Ascending aorta (tissue), 2 donors: ENCODE results near the gene ARPC5. TPM values are rescaled to one million over a fixed set of nuclear protein-coding genes. Genes with fewer than 3 reads are reported as not detected.

Experiments used
- DNase-seq, 2 donors: peaks; one replicate each; pipeline ENCODE4 v3.0.0-alpha.2; 2019; ENCODE audit warnings: low spot score in 2 of 2
- H3K27ac ChIP-seq, 2 donors: fragments of 200-600 bp; sonication (generic); one replicate each; pipeline ENCODE4 v1.5.1; 2016 to 2017; ENCODE audit warnings: mild to moderate bottlenecking in 1 of 2
- H3K27me3 ChIP-seq: fragments of 200-600 bp; sonication (generic); one replicate; pipeline ENCODE4 v1.5.1; 2017
- H3K36me3 ChIP-seq, 2 donors: fragments of 200-600 bp; sonication (generic); one replicate each; pipeline ENCODE4 v1.5.1; 2016
- H3K4me1 ChIP-seq, 2 donors: fragments of 200-600 bp; sonication (generic); one replicate each; pipeline ENCODE4 v1.5.1; 2016 to 2017; ENCODE audit warnings: mild to moderate bottlenecking in 1 of 2
- H3K4me3 ChIP-seq, 2 donors: fragments of 200-600 bp; sonication (generic); one replicate each; pipeline ENCODE4 v1.5.1; 2016 to 2017; ENCODE audit warnings: mild to moderate bottlenecking in 1 of 2
- H3K9me3 ChIP-seq, 2 donors: fragments of 200-600 bp; sonication (generic); one replicate each; pipeline ENCODE4 v1.5.1; 2016
- CTCF ChIP-seq, 3 experiments: fragments of 200-600 bp in 2 of 3; fragments of 450-650 bp in 1 of 3; sonication (generic) in 2 of 3; IDR thresholded peaks; one replicate each; pipeline ENCODE4 v1.5.1; 2016 to 2019; ENCODE audit warnings: antibody characterized with exemption in 3 of 3, mild to moderate bottlenecking in 1 of 3, moderate library complexity in 1 of 3
- intact Hi-C: fragments of 100-400 bp; cut with DNase I; formaldehyde crosslinking; loops from one replicate; pipeline ENCODE4 v1.15.1; 2023
- total RNA-seq: library from RNA; depleted of rRNA; stranded (reverse); fragments of >200 nt; gene quantifications from one replicate; pipeline ENCODE4 v1.1.0, GENCODE V29; 2016

The ARPC5 gene
- total RNA-seq, 1 donor from 2014 or later: 48.3 TPM

- Histone ChIP-seq H3K27me3 (no peaks in the 10 kb centered on the region), H3K27ac (no peak overlapping the region), H3K4me3 (no peak overlapping the region), H3K9me3 (no peaks in the 10 kb centered on the region), H3K4me1 (no peaks in the 10 kb centered on the region), H3K36me3 (no peaks in the 10 kb centered on the region)
- DNase-seq: no peak
- TF ChIP-seq CTCF (IDR thresholded peaks at IDR 0.05): no peak
- intact Hi-C loops: no loop called here
Measured at GRCh38 chr1:183646776-183647175, 11.2 kb upstream of the ARPC5 start.

- Histone ChIP-seq H3K27ac (no peak overlapping the region), H3K4me3 (no peak overlapping the region), H3K9me3 (no peaks in the 10 kb centered on the region), H3K4me1 (no peaks in the 10 kb centered on the region), H3K27me3 (no peaks in the 10 kb centered on the region), H3K36me3 (no peaks in the 10 kb centered on the region)
- no peak for DNase-seq
- intact Hi-C loops: no loop called here
- TF ChIP-seq CTCF (IDR thresholded peaks at IDR 0.05): no peak
Measured at GRCh38 chr1:183645531-183645930, 9.9 kb upstream of the ARPC5 start.

- intact Hi-C loops: no loop called here
- no peaks in the 10 kb centered on the region for H3K4me1 ChIP-seq
- no peak for DNase-seq
- H3K27ac ChIP-seq: no peak overlapping the region
- no peak overlapping the region for H3K4me3 ChIP-seq
- TF ChIP-seq CTCF (IDR thresholded peaks at IDR 0.05): no peak
- H3K27me3 ChIP-seq: no peaks in the 10 kb centered on the region
- H3K36me3 ChIP-seq: no peaks in the 10 kb centered on the region
- H3K9me3 ChIP-seq: no peaks in the 10 kb centered on the region
Measured at GRCh38 chr1:183642166-183642565, 6.6 kb upstream of the ARPC5 start.

- H3K27me3 ChIP-seq: no peaks in the 10 kb centered on the region
- no peaks in the 10 kb centered on the region for H3K36me3 ChIP-seq
- no peak overlapping the region for H3K27ac ChIP-seq
- TF ChIP-seq CTCF (IDR thresholded peaks at IDR 0.05): no peak
- no peak for DNase-seq
- no peak overlapping the region for H3K4me3 ChIP-seq
- no peaks in the 10 kb centered on the region for H3K4me1 ChIP-seq
- intact Hi-C loops: no loop called here
- H3K9me3 ChIP-seq: no peaks in the 10 kb centered on the region
Measured at GRCh38 chr1:183640193-183640592, 4.6 kb upstream of the ARPC5 start.

GRCh38 chr1:183638649-183639387, 3.2 kb upstream of the ARPC5 start:
- no peaks in the 10 kb centered on the region for H3K27me3 ChIP-seq
- H3K9me3 ChIP-seq: no peaks in the 10 kb centered on the region
- no peak overlapping the region for H3K27ac ChIP-seq
- H3K4me1 ChIP-seq: no peaks in the 10 kb centered on the region
- H3K36me3 ChIP-seq: no peaks in the 10 kb centered on the region
- no peak for TF ChIP-seq CTCF (IDR thresholded peaks at IDR 0.05)
- intact Hi-C loops: loop anchor here (10.0 kb wide), 5 partner anchors 324 to 1116 kb away; partner anchors contain the start of genes C1orf21, EDEM3 and LAMC1
- no peak overlapping the region for H3K4me3 ChIP-seq
- DNase-seq: no peak
